Measurements from ENCODE around the gene TANGO2. TPM values are rescaled to one million over a fixed set of nuclear protein-coding genes. Genes with fewer than 3 reads are reported as not detected.

Gene TANGO2, protein sequence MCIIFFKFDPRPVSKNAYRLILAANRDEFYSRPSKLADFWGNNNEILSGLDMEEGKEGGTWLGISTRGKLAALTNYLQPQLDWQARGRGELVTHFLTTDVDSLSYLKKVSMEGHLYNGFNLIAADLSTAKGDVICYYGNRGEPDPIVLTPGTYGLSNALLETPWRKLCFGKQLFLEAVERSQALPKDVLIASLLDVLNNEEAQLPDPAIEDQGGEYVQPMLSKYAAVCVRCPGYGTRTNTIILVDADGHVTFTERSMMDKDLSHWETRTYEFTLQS
- total RNA-seq: 10 to 100 TPM; 21.3 to 23.0 TPM

- ChIA-PET CTCF (interaction anchor here (0.9 kb wide), 1 partner anchor 290 kb away, joined by 3 read pairs; no protein-coding TSS in a partner anchor), POLR2A (no interaction called here)
Observed at GRCh38 chr22:20020533-20021195, at the start of gene TANGO2. Gene TANGO2, plus strand, starts transcription at chr22:20021110. Its CDS starts 15,689 bp downstream, at chr22:20036799.

- POLR2A ChIA-PET: no interaction called here
- CTCF ChIA-PET: interaction anchor here (0.5 to 4.8 kb wide), 12 partner anchors 18 to 357 kb away, joined by 3 to 37 read pairs (median 5); partner anchors contain the start of genes GNB1L and RTL10
Observed at GRCh38 chr22:19971276-19972124, 49.4 kb upstream of the TANGO2 start.

- CTCF ChIA-PET: interaction anchor here (2.0 to 4.8 kb wide), 3 partner anchors 41 to 242 kb away, joined by 5 to 37 read pairs (median 11); no protein-coding TSS in a partner anchor
- POLR2A ChIA-PET: no interaction called here
Observed at GRCh38 chr22:19972251-19972650, 48.7 kb upstream of the TANGO2 start.

DNA sequence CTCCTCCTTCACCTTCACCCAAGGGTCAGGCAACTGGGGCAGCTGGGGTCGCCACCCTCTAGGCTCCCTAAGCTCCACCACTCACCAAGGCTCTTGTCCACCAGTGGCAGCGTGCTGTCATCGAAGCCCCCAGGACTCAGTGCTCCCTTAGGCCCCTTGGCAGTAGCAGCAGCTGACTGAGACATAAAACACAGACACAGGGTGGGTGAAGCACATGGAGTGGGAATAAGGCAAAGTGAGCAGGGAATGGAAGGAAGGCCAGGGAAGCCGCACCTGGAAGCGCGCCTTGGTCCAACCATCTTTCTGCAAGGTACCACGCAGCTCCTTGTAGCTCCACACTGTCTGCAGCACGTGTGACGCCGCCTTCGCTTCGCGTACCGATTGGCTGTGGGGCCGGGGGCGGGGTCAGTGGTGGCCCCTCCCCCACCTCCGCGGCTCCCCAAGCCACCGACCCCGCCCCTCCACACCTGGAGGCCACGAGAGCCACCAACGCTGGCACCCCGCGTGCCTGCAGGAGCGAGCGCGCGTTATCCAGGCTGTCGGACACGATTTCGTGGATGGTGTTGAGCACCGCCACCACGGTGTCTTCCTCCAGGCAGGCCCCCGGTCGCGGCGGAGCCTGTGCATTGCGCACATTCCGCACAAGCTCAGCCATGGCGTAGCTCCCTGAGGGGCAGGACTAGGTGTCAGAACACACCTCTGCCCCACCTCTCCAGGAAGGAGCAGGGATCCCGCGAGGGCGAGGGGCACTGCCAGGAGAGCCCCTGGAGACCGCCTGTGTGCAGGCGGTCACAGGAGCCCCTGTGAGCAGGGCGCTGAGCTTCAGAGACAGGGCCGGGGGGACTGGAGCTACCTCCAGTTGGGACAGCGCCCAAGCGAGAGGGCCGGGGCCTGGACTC lies 48.0 kb upstream of the TANGO2 start:
- ChIA-PET POLR2A (no interaction called here), CTCF (interaction anchor here (0.9 to 4.8 kb wide), 5 partner anchors 20 to 242 kb away, joined by 3 to 37 read pairs (median 5); no protein-coding TSS in a partner anchor)

DNA sequence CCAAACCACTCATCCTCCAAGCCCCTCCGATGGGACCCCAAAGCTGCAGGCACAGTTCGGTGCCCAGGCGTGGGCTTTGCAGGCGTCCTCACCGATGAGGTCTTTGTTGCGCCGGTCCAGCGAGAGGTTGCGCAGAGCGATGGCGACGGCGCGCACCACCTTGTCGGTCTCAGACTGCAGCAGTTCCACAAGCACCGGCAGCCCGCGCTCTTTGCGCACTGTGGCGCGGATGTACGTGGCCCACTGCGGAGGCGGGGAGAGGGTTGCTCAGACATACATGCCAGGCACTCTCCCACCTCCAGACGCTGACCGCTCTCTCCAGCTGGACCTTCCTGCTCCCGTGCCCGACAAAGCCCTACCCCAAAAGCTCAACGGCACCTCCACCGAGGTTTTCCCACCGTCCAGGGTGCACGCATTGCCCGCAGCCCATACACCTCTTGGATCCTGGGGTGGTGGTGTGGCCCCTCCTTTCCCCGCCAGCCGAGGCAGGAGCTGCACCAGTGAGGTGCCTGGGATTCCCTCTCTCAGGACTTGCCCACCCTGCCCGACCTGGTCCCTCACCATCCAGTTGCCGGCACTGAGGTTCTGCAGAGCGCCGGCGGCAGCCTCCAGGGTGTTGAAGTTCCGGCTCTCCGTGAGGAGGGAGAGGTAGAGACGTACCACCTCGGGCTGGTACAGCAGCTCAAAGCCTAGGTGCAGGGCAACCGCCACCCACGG lies 47.2 kb upstream of the TANGO2 start:
- CTCF ChIA-PET: interaction anchor here (0.9 to 2.1 kb wide), 4 partner anchors 11 to 183 kb away, joined by 3 to 8 read pairs (median 4); no protein-coding TSS in a partner anchor
- POLR2A ChIA-PET: interaction anchor here (0.6 kb wide), 1 partner anchor 18 kb away, joined by 3 read pairs; no protein-coding TSS in a partner anchor

DNA sequence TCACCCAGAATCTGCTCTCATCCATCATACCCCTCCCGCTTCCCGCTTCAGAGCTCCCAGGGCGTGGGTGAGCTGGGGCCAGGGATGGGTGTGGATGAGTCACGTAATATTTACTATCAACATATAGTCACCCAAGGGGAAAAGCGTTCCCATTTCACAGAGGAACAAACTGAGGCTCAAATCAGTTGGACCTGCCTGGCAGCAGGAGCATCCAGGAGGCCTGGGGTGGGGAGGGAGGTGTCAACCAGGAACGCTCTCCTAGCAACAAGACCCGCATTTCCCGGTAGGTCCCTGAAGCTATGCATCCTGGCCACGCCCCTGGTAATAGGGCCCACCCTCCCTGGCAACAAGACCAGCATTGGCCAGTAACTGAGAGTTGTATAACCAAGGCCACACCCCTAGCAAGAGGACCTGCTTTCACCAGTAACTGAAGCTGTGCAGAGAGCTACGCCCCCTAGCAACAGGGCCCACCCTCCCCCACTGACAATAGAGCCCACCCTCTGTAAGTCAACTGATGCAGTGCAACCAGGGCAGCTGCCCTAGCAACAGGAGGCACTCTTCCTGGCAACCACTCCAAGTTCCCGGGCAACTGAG lies 46.5 kb upstream of the TANGO2 start:
- ChIA-PET CTCF (interaction anchor here (0.9 to 2.1 kb wide), 4 partner anchors 10 to 183 kb away, joined by 3 to 8 read pairs (median 4); no protein-coding TSS in a partner anchor), POLR2A (interaction anchor here (0.6 kb wide), 1 partner anchor 18 kb away, joined by 3 read pairs; no protein-coding TSS in a partner anchor)

DNA sequence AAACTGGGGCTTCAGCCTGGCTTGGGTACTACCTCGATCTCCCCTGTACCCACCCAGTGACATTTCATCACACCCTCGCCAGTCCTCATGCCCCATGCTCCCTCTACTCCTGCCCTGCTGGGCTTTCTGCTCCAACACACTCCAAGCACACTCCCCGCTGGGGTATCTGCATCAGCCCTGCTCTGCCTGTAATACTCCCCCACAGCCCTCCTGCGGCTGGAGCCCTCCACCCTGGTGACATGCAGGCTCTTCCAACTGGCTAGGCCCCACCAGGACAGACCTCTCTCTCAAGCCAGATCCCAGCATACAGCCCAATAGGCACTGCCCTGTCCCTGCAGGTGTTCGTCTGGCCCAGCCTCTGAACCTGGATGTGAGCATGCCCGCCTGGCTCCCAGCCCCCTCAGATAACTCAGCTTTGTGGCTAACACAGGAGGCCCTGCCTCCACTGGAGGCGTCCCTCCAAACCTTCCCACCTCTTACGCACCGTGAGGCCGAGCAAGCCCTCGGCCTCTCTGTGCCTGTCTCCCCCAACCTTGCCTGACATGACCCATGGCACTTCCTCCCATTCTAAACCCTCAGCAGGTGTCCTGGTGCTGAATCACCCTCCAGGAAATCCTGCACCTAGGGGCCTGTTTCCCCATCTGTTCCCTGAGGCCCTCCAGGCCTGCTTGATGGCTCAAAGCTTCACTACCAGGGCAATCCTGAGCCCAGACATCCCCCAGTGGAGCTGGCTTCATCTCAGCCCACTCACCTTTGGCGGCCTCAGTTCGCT lies 45.8 kb upstream of the TANGO2 start:
- ChIA-PET POLR2A (no interaction called here), CTCF (interaction anchor here (1.2 to 2.1 kb wide), 3 partner anchors 9 to 38 kb away, joined by 3 to 8 read pairs (median 4); no protein-coding TSS in a partner anchor)

DNA sequence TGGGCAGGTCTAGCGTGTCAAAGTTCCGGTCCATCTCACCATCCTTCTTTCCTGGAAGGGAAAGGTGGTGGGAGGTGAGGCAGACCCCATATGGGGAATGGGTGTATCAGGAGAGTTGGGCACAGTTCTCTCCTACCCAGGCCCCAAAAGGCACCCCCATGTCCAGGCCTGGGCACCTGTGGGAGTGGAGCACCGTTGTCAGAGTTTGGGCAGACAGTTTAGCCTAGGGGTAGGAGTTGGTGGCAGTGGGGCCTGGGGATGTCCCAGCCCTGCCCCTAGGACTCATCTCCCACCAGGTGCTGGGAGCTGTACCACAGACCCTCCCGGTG lies 45.2 kb upstream of the TANGO2 start:
- ChIA-PET POLR2A (no interaction called here), CTCF (interaction anchor here (2.1 kb wide), 1 partner anchor 38 kb away, joined by 8 read pairs; no protein-coding TSS in a partner anchor)

DNA sequence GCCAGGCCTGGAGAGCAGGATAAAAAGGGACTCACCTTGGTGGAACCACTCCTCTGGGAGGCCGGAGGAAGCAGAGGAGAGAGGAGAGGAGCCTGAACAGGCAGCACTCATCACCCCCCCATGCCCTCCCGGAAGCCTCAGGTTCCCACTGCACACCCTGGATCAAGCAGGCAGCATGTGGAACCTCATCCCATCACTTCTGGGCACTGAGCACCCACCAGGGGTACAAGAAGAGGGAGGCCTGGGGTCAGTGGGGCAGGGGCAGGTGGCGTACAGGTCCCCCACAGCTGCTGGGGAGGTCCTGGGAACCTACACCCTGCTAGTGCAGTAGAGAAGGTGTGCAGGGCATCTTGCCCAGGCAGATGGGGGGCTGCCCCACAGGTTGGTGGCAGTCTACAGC lies 44.2 kb upstream of the TANGO2 start:
- POLR2A ChIA-PET: no interaction called here
- CTCF ChIA-PET: no interaction called here

- POLR2A ChIA-PET: no interaction called here
Observed at GRCh38 chr22:19977296-19978243, 43.3 kb upstream of the TANGO2 start.

DNA sequence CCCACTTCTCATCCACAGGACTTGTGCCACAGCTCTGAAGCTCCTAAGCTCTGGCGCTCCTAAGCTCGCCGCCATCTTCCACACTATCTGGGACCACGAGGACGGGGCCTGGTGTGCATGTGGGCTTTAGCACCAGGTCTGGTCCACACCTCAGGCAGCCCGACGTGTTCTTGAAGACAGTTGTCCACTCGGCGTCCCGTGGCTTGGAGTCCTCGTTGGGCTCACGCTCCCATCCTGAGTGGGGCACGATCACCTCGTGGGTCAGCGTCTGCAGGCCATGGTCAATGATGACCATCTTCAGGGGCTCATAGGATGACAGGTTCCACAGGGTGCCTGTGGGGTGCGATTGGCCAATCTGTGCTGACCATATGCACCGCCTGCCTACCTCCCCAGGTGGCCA lies 42.2 kb upstream of the TANGO2 start:
- ChIA-PET POLR2A (no interaction called here), CTCF (no interaction called here)

More at GRCh38 chr22:19977296-19978243, 43.3 kb upstream of the TANGO2 start:
- CTCF ChIA-PET: no interaction called here

DNA sequence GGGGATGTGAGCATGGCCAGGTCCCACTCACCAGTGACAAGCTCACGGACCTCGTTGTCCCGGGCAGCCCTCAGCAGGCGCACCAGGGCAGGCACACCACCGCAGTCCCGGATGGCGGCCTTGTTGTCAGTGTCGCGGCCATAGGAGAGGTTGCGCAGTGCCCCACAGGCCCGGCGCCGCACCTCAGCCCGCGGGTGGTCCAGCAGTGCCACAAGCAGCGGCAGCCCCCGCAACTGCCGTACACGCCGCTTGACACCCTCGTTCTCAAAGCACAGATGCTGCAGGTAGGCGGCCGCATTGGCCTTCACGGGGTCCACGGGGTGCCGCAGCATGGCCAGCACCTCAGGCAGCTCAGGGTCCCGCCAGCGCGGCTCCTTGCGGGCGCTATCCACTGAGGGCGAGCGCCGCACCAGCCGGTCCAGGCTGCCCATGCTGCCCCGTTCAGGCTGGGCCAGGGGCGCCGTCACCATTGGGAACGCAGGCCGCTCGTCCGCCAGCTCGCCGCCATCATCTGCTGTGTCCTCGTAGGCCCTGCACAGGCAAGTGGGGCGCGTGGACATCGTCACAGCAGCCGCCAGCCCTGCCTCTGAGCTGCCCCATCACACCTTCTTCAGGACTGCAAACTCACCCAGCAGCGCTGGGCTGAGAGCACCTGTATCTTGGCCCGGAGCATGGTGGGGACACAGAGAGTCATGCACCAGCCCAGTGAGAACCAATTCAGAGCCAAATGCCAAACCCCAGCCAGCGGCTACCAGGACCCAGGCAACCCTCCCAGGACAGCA lies 41.0 kb upstream of the TANGO2 start:
- POLR2A ChIA-PET: no interaction called here
- CTCF ChIA-PET: no interaction called here

DNA sequence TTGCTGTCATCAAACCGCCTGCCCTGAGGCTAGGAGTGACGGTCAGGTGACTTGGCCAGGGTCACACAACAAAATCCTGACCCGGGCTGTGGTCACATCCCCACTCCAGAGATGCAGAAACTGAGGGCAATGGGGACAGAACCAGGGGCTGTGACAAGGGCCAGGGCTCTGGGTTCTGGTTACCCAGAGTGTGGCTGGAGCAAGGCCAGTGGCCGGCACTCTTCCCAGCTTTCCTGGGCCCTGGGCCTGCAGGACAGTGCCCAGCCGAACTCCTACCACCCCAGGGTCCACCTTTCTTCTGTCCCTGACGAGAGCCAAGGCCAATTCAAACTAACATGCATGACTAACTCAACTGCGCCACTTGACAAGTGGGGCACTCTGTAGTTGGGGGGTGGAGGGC lies 40.1 kb upstream of the TANGO2 start:
- CTCF ChIA-PET: no interaction called here
- POLR2A ChIA-PET: no interaction called here

GRCh38 chr22:19981171-19981960 lies 39.5 kb upstream of the TANGO2 start:
- CTCF ChIA-PET: no interaction called here
- POLR2A ChIA-PET: interaction anchor here (0.8 kb wide), 1 partner anchor 22 kb away, joined by 4 read pairs; no protein-coding TSS in a partner anchor
